Stimulated activated CD4-positive, alpha-beta T cell treated with anti-CD3 and anti-CD28 coated beads, Interleukin-2, amount 100 ng/mL, for 24 hours (primary cell): ENCODE data around the gene ZNHIT1.

Source experiments
- DNase-seq, 2 donors: peaks; one replicate each; pipeline ENCODE4 v3.0.0-alpha.2; 2020

The ZNHIT1 gene

DNA sequence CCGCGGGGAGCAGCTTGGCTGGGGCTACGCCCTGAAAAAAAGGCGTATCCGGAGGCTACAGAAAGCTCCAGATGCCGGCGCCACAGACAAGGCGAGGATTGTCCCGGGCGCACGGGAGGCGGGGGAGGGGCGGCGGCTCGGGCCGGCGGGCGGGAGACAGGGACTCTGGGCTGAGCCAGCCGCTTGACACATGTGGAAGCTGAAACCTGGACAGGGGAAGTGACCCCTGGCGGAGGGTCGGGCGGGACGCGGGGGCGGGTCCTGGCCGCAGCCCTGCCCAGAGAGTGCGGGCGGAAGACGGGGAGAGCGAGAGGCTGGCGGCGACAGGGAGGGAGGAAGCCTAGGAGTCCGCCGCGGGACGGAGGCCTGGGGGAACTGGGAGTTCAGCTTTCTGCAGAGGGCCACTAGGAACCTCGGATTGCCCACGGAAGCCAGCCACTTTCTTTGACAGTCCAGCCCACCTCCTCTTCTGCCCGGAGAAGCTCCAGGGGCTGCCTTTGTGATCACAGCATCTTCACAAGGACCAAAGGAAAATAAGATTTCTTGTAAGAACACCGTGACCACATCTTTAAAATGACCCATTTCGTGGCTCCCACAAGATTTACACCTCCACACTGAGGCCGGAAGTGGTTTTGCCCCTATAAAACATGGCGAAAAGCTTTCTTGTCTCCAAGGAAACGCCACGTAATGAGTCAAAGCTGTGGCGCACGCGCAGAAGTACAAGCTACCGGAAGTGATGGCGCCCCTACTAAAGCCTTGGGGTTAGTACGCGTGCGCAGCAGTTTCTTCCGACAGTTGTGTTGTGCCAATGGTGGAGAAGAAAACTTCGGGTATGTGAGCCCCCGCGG is at the start of gene ZNHIT1, which contains the start of gene PLOD3:
TSS of gene ZNHIT1 (plus strand) at position 778 of the 848 bp plus-strand sequence. CDS start at position 809, 31 bp downstream.
TSS of gene PLOD3 (minus strand) at position 194 of the 848 bp plus-strand sequence. CDS start 307 bp downstream, outside the sequence.
- DNase-seq, result peak; percentile 94 to 96

DNA sequence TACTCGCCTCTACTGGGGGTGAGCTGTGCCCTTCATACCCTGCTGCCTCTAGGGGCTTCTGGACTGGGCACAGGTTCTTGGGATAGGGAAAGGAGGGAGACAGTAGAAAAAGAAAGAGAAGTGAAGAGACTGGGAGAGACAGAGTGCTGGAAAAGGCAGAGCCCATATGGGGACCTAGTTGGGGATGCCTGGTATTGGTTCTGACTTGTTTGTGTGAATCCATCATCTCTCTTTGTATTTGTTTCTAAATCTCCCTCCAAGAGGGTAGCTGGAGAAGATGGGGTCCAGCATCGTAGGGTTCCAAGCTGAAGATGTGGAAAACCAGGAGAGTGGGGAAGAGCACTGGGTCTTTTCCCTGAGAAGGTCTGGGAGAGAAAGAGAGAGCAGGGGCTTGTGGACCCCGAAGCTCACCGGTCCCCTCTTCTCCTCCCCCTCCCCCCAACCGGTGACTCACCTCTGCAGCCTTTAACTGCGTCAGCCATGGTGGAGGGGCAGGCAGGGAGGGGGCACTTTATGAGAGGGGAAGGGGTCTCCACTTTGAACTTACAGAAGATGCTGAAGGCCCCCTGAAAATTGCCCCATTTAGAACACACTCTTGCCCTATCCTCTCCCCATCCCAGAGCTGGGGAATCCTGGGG is 49.4 kb upstream of the ZNHIT1 start:
- DNase-seq, result no peak

DNA sequence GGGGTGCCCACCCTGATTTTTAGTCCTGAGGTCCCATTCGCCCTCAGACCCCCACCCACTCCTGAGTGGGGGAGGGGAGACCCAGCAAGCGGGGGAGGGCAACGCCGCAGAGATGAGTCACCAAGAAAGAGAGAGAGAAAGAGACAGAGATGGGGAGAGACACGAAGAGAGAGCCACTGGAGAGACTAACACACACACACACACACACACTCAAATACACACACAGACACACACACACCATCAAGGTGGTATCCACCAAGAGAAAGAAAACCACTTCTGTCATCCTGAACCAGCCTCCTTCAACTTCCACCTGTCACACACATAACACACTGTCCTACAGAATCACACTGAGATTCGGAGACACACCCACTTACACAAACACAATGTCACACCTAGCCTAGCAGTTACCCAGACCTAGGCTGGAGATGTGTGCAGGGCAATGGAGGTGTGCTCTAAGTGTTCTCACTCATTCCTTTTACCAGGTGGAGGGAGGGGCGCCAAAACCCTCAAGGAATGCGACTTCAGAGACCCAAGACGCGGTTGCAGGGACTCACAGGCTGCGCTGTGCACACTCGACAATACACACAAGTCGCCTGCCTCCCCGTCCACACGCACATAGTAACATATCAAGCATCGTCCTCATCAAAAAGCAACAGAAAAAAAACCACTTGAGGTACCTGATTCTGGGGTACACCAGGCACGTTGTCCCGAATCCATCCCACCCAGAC is 48.7 kb upstream of the ZNHIT1 start:
- no peak for DNase-seq

DNA sequence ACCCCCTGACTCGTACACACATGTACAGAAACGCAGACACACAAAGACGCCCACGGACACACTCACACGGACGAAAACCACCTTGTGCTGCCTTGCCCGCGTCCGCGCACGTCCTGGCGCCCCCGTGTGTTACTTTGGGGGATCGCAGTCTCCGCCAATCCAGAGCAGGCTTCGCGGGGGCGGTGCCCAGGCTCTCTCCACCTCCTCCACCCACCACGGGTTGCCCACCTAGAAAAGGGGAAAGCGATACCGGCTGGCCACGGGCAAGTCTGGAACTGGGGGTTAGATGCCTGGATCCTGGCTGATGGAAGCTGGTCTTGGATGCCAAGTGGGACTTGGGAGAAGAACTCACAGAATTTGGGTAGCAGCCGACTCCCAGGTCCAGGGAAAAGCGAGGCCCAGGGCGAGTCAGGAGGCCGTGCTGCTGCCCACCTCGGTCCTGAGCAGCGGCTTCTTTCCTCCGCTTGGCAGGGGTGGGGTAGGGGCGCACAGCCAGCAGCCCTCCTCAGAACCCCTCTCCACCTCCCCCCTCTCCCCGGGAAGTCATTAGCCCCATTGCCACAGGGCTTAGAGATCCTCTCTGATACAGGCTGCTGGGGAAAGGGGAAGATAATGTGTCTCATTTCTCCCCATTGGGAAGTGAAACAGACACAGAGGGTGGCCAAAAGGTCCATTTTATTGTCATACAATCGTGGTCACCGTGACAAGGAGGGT is 48.0 kb upstream of the ZNHIT1 start:
- peak; percentile 85 to 88 for DNase-seq

DNA sequence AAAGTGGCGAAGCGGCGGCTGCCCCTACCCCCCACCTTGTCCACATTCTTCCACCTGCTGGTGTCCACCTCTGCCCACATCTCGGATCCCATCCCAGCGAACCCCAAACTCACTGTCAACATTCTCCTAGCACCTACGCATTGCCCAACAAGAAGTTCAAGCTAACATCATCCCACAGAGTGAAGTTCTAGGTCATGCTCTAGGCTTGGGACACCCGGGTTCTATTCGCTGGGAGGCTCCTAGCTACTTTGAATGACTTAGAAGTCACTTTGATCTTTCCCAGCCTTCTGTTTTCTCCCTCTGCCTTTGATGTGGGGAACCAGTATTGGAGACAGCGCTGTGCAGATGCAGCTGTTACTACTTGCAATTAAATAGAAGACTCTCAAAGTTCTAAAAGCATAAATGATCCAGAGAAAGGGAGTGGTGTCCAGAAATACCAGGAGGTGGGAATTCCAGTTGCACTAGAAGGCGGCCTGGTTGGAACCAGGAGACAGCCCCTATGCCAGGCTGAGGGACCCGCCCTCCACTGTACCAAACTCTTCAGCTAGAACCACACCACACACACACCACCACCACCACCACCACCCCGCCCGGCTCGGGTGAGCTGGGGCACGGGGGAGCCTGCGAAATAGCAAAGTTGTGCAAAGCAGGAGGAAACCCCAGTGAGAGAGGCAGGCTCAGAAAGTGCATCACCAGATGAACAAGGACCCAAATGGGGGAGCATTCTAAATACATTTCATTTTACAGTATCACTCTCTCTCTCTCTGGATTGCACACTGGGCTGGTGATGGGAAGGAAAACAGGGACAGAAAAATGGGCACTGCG is 47.1 kb upstream of the ZNHIT1 start:
- no peak for DNase-seq

DNA sequence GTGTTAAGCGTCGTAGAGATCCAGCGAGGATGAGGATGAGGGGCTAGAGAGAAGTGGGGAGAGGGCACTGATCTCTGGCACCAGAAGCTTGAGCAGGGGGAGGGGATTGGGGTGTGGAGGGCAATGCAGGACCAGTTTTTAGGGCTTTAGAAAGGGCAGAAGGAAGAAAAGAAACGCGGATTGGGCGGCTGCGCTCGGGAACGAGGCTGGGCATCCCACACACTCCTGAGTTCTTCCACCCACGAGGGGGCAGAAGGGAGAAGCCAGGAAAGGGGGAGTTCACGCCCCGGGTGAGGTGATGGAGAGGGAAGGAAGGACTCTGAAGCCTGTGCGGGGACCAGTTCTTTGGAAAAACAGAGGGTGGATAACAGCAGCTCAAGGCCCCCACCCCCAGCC is 46.5 kb upstream of the ZNHIT1 start:
- DNase-seq, result no peak

DNA sequence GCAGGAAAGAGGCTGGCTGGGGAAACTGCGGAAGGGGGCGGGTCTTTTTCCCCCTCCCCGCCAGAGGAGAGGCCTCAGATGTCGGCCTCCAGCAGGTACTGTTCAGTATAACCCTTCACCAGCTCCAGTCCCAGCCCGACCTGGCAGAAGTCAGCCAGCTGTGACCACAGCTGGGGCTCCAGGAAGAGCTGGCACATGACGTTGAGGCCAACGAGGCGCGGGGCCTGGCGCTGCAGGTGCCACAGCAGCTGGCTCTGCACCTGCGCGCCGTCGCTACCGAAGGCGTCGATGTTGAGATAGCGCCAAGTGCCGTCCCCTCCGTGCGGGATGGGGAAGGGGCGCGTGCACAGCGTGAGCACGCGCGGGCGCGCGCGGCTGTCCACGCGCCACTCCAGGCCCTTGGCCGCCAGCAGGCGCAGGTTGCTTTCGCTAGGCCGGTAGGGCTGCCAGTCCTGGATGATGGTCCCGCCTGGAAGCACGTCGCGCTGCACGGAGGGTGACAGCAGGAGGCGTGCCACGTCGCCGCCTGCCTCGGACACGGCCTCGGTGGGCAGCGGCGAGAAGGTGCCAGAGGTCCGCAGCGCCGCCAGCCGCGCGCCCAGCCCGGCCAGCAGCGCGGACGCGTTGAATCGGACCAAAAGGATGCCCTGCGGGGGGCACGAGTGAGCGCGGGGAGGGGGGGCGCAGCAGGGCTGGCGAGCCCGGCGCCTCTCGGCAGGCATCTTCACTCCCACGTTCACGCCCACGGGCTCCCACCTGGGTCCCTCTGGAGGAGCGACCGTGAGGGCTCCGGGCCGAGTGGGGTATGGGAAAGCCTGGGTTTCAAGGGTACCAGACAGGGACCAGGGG is 45.7 kb upstream of the ZNHIT1 start:
- no peak for DNase-seq

DNA sequence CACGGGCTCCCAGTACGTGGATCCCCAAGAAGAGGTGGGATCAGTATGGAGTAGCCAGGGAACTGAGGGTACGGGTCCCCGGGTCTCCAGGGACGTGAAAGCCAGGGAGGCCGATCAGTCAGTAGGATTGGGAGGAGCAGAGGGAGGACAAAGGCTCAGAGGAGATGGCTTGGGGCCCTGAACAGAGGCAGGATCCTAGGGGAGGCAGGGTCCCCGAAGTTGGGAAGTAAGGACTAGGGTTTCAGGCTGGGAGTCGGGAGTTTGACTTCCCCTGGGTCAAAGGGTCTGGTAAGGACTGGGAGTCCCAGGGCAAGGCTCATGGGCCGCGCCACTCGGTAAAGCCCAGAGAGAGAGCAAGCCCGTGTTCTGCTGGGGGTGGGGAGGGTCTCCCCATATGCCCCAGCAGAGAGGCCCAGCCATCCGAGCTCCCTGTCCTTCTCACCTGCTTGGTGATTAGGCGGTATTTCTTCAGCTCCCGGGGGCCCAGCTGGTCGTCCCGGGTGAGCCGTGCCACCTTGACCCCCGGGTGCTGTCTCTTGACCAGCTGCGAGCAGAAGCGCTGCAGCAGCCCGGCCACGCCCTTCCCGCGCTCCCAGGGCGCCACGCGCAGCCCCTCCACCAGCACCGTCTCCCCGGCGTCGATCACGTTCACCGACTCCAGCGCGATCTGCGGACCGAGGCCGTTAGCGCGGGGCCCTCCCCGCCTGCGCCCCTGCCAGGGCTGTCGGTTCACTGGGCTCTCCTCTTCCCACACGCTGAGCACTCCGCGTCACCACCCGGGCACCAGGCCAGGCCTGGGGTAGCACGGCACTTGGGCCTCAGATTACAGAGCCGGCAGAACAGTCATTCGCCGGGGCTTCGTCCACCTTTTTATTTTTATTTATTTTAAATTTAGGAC is 44.9 kb upstream of the ZNHIT1 start:
- DNase-seq, result peak in 1 of 2 donors; percentile 41

DNA sequence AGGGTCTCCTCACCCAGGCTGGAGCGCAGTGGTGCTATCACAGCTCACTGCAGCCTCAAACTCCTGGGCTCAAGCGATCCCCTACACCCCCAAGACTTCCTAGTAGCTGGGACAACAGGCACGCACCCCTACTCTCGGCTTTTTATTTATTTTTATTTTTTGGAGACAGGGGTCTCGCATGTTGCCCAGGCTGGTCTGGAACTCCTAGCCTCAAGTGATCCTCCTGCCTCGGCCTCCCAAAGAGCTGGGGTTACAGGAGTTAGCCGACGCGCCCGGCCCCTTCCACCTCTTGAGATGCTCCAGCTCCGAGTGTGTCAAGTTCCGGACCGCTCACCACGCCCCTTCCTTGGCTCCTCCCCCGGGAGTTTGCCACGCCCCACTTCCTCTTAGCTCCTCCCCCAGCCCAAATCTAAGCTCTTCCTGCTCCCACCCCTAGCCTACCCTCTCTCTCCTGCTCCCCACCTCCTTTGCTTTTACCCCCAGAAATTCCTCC is 44.2 kb upstream of the ZNHIT1 start:
- peak; percentile 69 to 76 for DNase-seq

DNA sequence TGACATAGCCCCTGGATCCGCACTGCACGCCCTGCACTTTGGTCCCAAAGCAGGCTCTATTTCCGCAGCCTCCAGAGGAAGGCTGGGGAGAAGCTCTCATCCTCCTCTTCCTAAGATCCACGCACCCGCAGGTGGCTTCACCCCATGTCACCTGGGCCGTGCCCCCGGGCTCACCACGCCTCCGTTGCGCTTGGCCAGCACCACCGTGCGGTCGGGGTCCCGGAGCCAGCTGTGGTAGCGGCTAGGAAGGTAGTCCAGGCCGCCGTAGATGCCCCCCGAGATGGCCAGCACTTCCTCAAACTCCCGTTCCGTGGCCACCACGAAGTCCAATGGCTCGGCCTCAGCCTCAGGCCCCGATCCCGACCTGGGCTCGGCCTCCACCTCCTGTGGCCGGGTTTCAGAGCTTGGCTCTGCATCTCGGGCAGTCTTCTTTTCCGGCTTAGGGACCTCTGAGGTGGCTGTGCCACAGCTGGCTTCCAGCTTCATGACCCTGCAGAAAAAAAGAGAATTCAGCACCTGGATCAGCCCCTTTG is 43.6 kb upstream of the ZNHIT1 start:
- no peak for DNase-seq

DNA sequence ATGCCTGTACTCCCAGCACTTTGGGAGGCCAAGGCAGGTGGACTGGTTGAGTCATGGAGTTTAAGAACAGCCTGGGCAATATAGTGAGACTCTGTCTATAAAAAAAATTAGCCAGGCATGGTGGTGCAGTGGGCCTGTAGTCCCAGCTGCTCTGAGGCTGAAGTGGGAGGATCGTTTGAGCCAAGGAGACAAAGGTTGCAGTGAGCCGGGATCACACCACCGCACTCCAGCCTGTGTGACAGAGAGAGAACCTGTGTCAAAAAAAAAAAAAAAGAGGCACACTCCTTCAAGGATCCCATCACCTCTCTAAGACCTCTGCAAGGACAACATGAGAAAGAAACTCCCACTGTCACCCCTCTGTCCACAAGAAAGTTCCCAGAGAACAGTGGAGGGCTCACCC is 42.3 kb upstream of the ZNHIT1 start:
- no peak for DNase-seq

DNA sequence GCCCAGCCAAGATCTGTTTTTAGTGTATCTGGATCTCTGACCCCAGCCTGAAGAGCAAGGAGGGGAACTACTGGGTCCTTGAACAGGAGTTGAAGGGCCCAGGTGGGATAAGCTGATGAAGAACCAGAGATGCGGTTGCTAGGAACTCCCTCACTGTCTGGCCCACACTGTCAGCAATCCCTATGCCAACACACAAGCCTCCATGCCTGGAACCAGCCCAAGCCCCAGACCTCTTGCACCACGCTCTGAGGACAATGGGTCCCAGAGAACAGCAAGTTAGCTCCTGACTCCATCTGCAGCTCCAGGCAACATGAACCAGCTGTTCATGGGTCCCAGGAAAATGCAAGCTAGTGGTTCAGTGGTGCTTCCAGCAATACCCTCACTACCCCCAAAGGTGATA is 40.3 kb upstream of the ZNHIT1 start:
- DNase-seq, result no peak

DNA sequence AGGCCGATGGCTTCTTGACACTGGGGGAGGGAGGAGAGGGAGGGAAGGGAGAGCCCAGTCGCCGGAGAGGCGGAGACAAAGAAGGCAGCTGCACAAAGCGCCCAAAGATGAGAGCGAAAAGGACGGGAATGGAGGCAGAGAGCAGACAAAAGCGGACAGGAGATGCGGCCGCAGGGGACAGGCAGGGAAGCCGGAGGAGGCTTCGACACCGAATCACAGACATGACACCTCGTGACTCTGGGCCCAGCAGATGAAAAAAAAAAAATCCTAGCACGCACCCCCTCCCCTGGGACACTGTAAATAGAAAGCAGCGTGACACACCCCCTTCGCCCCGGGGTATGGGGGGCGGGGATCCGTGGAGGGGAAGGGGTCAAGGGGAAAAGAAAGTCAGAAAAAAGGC is 38.8 kb upstream of the ZNHIT1 start:
- no peak for DNase-seq

DNA sequence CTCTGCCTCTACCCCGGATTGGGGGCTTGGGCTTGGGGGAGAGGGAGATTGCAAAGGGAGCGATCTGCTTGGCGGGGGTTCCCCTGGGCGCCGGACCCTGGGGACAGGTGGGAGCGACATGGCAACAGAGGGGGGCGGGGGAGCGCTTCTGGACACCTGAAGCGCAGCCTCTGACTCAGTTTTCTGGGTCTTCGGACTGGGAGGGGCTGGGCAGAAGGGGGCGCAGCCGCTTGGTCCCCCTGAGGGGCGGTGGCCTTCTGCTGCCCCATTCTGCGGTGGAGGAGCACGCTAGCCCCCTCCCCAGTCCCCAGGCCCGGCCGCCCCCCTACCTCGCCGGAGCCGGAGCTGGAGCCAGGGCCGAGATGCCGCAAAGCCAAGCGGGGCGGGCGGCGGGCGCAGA is 38.3 kb upstream of the ZNHIT1 start:
- no peak for DNase-seq

DNA sequence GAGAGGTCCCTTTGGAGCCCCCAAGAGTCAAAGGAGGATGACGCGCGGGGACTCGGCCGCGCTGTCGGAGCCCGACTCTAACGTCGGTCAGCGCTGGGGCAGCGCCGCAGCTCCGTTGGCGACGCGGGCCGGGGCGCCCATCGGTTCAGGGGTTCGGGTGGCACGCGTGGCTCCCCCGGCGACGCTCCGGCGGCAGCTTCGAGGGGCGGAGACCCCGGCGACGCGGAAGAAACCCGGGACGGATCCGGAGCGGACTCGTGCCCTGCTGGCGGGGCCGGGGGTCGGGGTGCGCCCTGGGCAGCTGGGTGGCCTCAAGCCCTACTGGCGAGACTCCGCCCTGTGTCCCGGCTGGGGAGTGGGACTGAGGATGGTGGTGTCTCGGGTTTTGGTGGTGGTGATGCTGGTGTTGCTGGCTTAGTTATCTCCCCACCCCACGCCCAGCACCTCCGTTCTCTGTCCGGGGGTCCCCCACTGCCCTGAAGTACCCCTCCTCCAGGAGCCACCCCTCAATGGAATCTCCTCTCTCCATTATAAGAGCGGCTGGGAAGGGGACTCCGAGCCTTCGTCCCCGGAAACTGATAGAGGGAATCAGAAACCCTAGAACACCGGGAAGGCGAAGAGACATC is 37.7 kb upstream of the ZNHIT1 start, which contains the start of gene NAT16:
TSS of gene NAT16 (minus strand) at position 164 of the 626 bp plus-strand sequence. CDS start 5,486 bp downstream, outside the sequence.
- DNase-seq, result no peak

DNA sequence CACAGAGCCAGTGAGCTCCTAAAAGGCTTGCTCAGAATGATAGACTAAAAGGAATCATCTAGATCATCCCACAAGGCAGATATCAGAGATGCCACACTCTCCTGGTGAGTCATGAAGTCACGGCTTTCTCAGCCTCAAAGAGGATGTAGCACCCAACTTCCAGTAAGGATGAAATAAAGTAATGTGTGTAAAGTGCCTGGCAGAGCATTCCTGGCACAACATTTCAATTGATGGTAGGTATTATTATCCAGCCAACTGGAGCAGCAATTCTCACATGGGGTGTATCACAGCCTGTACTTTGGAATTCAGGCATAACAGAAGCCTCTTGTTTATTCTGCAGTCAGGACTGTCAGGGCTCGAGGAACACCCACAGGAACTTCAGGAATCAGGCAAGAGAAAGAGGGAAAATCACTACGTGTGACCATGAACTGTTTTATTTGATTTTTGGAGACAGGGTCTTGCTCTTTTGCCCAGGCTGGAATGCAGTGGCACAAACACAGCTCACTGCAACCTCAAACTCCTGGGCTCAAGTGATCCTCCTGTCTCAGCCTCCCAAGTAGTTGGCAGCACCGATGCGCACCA is 32.6 kb upstream of the ZNHIT1 start:
- DNase-seq, result no peak

DNA sequence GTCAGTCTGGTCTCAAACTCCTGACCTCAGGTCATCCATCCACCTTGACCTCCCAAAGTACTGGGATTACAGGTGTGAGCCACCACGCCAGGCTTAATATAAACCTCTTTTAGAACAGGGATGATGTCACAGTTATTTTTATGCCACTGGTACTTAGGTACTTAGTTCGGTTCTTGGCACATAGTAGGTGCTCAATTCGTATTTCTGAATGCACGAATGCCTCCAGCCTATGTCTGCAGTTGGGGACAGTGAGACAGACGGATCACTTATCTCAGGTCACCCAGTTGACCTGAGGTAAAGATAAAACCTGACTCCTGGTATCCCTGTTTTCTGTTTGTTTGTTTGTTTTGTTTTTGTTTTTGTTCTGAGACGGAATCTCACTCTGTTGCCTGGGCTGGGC is 31.8 kb upstream of the ZNHIT1 start:
- no peak for DNase-seq

DNA sequence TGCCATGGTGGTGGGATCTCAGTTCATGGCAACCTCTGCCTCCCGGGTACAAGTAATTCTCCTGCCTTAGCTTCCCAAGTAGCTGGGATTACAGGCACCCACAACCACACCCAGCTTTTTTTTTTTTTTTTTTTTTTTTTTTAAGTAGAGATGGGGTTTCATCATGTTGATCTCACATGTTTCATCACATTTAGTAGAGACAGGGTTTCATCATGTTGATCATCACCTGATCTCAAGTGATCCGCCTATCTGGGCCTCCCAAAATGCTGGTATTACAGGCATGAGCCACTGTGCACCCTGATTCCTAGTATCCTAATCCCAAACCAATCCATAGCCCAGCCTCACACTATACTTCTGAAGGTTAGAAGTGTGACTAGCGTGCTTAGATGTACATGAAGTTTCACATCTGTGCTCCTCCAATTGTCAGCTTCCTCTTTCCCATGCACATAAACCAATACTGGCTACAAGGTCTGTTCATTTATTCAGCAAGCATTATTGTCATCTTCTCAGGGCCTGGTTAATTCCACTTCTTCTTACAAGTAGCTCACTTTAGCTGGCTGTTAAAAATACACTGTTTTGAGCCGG is 31.0 kb upstream of the ZNHIT1 start:
- no peak for DNase-seq
